ENCODE results near the gene CLIP2.

The CLIP2 gene

DNA sequence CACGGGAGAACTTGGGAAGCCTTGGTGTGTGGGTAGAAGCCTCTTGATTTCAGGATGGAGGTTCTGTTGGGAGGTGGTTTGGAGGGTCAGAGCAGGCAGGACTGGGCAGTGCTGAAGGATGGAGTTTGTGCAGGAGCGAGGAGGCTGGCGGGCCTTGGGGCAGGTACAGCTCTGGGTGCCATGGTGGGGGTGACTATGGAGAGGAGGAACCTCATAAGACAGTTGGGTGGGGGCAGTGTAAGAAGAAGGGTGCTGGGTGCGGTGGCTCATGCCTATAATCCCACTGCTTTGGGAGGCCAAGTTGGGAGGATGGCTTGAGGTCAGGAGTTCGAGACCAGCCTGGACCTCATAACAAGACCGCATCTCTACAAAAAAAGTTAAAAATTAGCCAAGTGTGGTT lies 109.8 kb downstream of the CLIP2 start:
- TF ChIP-seq POLR2AphosphoS5 (IDR thresholded peaks at IDR 0.05; ENCODE audit: low read depth, low read length) (no peak), TAF1 (IDR thresholded peaks at IDR 0.05; ENCODE audit: borderline replicate concordance, insufficient read depth, low read length) (no peak), FOXP2 (optimal IDR thresholded peaks at IDR 0.05; ENCODE audit: borderline replicate concordance, extremely low read depth, extremely low read length, insufficient read depth) (no peak), SIN3A (IDR thresholded peaks at IDR 0.05; ENCODE audit: borderline replicate concordance, insufficient read depth, low read length) (no peak)
- TF ChIP-seq, protein P1, sequence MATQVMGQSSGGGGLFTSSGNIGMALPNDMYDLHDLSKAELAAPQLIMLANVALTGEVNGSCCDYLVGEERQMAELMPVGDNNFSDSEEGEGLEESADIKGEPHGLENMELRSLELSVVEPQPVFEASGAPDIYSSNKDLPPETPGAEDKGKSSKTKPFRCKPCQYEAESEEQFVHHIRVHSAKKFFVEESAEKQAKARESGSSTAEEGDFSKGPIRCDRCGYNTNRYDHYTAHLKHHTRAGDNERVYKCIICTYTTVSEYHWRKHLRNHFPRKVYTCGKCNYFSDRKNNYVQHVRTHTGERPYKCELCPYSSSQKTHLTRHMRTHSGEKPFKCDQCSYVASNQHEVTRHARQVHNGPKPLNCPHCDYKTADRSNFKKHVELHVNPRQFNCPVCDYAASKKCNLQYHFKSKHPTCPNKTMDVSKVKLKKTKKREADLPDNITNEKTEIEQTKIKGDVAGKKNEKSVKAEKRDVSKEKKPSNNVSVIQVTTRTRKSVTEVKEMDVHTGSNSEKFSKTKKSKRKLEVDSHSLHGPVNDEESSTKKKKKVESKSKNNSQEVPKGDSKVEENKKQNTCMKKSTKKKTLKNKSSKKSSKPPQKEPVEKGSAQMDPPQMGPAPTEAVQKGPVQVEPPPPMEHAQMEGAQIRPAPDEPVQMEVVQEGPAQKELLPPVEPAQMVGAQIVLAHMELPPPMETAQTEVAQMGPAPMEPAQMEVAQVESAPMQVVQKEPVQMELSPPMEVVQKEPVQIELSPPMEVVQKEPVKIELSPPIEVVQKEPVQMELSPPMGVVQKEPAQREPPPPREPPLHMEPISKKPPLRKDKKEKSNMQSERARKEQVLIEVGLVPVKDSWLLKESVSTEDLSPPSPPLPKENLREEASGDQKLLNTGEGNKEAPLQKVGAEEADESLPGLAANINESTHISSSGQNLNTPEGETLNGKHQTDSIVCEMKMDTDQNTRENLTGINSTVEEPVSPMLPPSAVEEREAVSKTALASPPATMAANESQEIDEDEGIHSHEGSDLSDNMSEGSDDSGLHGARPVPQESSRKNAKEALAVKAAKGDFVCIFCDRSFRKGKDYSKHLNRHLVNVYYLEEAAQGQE (IDR thresholded peaks at IDR 0.05; ENCODE audit: insufficient read depth in 1 of 2, low read depth in 2 of 2, low read length in 2 of 2): no peak

DNA sequence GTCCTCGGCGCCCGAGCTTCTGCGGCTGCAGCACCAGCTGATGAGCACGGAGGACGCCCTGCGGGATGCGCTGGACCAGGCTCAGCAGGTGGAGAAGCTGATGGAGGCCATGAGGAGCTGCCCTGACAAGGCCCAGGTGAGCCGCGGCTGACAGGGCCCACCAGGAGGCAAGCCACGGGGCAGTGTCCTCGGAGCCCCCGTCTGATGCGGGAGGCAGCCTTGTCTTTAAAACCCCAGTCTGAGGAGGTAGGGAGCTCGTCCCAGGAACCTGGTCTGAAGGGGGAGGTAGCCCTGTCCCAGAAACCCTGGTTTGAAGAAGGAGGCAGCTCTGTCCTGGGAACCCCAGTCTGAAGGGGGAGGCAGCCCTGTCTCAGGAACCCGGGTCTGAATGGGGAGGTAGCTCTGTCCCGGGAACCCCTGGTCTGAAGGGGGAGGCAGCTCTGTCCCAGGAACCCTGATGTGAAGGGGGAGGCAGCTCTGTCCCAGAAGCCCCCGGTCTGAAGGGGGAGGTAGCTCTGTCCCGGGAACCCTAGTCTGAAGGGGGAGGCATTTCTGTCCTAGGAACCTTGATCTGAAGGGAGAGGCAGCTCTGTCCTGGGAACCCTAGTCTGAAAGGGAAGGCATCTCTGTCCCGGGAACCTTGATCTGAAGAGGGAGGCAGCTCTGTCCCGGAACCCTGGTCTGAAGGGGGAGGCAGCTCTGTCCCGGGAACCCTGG lies 111.4 kb downstream of the CLIP2 start:
- TF ChIP-seq SIN3A (IDR thresholded peaks at IDR 0.05; ENCODE audit: borderline replicate concordance, insufficient read depth, low read length) (no peak), FOXP2 (optimal IDR thresholded peaks at IDR 0.05; ENCODE audit: borderline replicate concordance, extremely low read depth, extremely low read length, insufficient read depth) (no peak), TAF1 (IDR thresholded peaks at IDR 0.05; ENCODE audit: borderline replicate concordance, insufficient read depth, low read length) (no peak), POLR2AphosphoS5 (IDR thresholded peaks at IDR 0.05; ENCODE audit: low read depth, low read length) (no peak)
- TF ChIP-seq, protein P1 (IDR thresholded peaks at IDR 0.05; ENCODE audit: insufficient read depth in 1 of 2, low read depth in 2 of 2, low read length in 2 of 2): no peak

DNA sequence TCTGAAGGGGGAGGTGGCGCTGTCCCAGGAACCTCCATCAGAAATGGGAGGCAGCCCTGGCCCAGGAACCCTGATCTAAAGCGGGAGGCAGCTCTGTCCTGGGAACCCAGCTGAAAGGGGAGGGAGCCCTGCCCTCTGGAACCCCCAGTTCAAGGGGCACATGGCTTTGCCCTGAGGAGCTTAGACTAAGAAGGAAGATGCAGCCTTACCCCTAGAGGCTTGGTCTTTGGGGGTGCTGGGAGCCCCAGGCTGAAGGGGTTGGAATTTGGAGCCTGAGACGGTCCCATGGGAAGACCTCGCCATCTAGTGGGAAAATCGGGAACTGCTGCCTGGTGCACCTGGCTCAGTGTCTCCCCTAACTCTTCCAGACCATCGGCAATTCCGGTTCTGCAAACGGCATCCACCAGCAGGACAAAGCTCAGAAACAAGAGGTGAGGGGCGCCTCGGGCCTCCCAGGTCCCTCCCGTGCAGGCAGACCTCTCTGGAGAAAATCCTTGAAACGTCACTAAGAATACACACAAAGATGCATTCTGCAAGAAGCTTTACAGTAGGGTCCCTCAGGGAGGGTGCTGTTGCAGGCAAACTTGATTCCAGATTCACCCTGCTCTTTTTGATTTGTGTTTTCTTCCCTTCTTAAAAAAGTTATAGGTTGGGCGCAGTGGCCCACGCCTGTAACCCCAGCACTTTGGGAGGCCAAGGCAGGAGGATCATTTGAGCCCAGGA lies 112.1 kb downstream of the CLIP2 start:
- no peak for TF ChIP-seq FOXP2 (optimal IDR thresholded peaks at IDR 0.05; ENCODE audit: borderline replicate concordance, extremely low read depth, extremely low read length, insufficient read depth)
- TF ChIP-seq SIN3A (IDR thresholded peaks at IDR 0.05; ENCODE audit: borderline replicate concordance, insufficient read depth, low read length): no peak
- TF ChIP-seq TAF1 (IDR thresholded peaks at IDR 0.05; ENCODE audit: borderline replicate concordance, insufficient read depth, low read length): no peak
- TF ChIP-seq POLR2AphosphoS5 (IDR thresholded peaks at IDR 0.05; ENCODE audit: low read depth, low read length): no peak
- TF ChIP-seq, protein P1 (IDR thresholded peaks at IDR 0.05; ENCODE audit: insufficient read depth in 1 of 2, low read depth in 2 of 2, low read length in 2 of 2): no peak

DNA sequence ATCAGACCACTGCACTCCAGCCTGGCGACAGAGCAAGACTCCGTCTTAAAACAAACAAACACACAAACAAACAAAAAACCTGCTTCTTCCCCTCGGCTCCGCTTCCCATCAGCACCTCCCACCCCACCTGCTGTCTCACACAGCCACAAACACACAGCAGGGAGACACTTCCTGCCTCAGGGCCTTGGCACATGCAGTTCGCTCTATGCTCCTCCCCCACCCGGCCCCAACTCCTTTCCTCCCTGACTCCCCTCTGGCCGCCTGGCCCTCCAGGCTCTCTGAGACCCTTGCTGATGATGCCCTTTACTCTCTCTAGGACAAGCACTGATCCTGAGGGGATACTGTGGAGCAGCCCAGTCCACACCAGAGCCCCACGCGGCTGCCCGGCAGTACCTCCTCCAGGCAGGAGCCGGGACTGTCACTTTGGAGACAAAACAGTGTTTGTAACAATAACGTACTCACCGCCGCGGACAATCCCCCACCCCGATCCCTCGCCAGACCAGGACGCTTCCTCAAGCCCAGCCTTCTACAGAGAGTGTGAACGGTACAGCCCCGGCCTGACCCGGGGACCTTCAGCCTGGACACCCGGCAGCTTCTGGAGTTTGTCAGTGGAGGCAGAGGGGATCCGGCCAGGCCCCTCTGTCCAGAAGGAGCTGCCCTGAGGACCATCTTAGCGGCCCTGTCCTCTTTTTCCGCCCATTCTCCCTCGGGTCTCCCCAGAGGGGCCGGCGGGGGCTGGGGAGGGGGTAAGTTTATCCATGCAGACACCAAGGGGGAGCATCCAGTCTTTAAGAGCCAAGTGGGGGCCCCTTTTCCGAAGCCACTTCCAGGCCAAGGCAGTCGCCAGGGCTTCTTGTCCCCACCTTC lies 114.5 kb downstream of the CLIP2 start:
- TF ChIP-seq POLR2AphosphoS5 (IDR thresholded peaks at IDR 0.05; ENCODE audit: low read depth, low read length): no peak
- TF ChIP-seq SIN3A (IDR thresholded peaks at IDR 0.05; ENCODE audit: borderline replicate concordance, insufficient read depth, low read length): no peak
- TF ChIP-seq TAF1 (IDR thresholded peaks at IDR 0.05; ENCODE audit: borderline replicate concordance, insufficient read depth, low read length): no peak
- TF ChIP-seq, protein P1 (IDR thresholded peaks at IDR 0.05; ENCODE audit: insufficient read depth in 1 of 2, low read depth in 2 of 2, low read length in 2 of 2): no peak
- no peak for TF ChIP-seq FOXP2 (optimal IDR thresholded peaks at IDR 0.05; ENCODE audit: borderline replicate concordance, extremely low read depth, extremely low read length, insufficient read depth)
